GM21737 (cell line): Measurements from ENCODE around the gene CBX2.
"Not testable (repeated sequence)": the region's sequence is repeated elsewhere in the genome, so short reads cannot be mapped to it uniquely, and the experiment has no call there.

ENCODE experiments used
- ATAC-seq: cut with Tn5 transposase; IDR thresholded peaks from one replicate; pipeline ENCODE4 v1.9.1; 2021; ENCODE audit warnings: mild to moderate bottlenecking, moderate library complexity; ENCODE audit not compliant: unreplicated experiment

Gene CBX2

GRCh38 chr17:79742951-79743476 is 34.9 kb upstream of the CBX2 start:
- no peak for ATAC-seq

GRCh38 chr17:79743614-79744013 is 34.3 kb upstream of the CBX2 start:
- no peak for ATAC-seq

- no peak for ATAC-seq
Measured at GRCh38 chr17:79745641-79746105, 32.3 kb upstream of the CBX2 start.

- no peak for ATAC-seq
Measured at GRCh38 chr17:79746889-79747507, 30.9 kb upstream of the CBX2 start.

GRCh38 chr17:79747508-79748294 is 30.2 kb upstream of the CBX2 start:
- no peak for ATAC-seq

GRCh38 chr17:79748295-79749099 is 29.5 kb upstream of the CBX2 start:
- ATAC-seq = no peak

DNA sequence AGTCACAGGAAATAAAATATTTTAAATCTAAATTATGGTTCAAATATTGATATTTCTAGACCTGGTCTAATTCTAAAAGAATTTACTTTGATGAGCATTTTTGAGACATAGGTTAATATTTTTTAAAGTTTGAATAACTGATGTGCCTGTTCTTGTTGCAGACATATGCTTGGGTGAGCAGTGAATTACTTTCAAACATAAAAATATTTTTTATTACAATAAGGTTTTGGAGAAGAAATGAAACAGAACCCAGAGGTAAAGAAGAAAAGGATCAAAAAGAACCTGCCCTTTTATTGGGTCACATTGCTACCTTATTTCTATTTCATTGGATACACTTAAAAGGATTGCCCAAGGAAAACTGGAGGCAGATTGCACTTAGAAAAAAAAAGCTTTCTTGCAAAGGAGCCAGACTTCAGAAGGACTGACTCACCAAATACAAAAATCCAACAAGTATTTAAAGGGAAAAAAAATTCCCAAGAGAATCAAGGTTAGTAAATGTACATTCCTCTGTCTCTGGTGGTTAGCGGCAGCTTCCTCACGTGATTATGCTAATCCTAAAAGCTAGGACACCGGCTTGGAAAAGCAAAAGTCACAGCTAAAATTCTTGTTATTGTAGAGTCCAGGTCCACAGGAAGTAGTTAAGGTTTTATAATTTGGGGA is 28.7 kb upstream of the CBX2 start:
- ATAC-seq = no peak

- ATAC-seq = no peak
Measured at GRCh38 chr17:79749958-79750357, 28.0 kb upstream of the CBX2 start.

- ATAC-seq = no peak
Measured at GRCh38 chr17:79750650-79751545, 27.1 kb upstream of the CBX2 start.

GRCh38 chr17:79752175-79752574 is 25.8 kb upstream of the CBX2 start:
- ATAC-seq = no peak

DNA sequence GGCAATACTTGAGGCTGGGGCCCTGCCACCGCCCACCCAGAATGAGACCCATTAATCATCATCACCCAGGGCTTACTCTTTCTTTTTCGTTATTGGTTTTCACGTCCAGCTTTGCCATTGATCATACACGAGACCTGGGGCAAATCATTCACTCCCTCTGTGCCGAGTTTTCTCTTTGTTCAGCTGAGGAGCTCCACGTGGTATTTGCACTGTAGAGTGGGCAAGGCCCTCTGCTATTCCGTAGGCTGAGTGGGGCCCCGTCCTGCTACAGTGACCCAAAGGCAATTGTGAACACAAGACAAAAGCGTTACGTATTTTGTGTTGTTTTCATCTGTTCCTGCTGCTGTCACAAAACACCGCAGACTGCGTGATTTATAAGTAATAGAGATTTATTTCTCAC is 23.6 kb upstream of the CBX2 start:
- no peak for ATAC-seq

DNA sequence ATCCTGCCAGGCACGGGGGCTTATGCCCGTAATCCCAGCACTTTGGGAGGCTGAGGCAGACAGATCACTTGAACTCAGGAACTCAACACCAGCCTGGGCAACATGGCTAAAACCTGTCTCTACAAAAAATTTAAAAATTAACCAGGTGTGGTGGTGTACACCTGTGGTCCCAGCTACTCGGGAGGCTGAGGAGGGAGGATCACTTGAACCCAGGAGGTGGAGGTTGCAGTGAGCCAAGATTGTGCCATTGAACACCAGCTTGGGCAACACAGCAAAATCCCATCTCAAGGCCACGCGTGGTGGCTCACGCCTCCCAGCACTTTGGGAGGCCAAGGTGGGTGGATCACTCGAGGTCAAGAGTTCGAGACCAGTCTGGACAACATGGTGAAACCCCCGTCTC is 23.0 kb upstream of the CBX2 start:
- not testable (repeated sequence) for ATAC-seq

DNA sequence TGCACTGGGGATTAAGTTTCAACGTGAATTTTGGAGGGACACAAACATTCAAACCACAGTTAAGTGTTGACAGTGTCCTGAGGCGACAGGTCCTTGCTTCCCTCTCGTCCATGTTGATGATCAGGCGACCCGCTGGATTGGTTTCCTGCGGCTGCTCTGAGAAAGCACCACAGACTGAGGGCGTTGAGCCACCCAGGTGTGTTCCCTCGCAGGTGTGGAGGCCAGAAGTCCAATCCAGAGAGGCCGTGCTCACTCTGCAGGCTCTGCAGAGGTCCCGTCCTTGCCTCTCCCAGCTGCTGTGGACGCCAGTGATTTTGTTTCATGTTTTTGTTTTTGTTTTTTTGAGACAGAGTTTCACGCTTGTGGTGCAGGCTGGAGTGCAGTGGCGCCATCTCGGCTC is 22.4 kb upstream of the CBX2 start:
- no peak for ATAC-seq

DNA sequence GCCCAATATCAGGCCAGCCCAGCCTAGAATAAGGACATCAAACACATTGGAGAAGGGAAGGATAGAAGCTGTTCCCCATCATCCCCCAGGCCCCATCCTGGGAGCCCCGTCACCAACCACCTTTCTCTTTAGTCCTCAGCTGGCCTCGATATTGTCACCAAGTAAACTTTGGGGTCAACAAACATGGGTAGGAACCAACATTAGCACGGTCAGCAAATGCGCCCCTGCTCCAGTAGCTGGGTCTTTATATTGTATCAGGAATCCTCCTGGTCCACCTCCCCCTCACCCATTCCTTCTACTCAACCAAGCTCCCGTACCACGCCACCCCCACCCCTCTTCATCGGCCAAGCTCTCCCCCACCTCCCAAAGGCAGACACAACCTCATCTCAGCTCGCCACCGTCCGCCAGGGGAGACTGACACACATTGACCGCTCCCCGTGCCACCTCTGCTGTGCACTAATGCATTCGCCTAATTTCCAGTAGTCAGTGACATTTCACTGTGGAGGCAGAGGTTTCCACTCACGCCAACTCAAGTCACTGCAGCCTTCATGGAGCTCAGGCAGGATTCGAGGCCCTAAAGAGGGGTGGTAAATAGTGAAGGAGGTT is 20.7 kb upstream of the CBX2 start:
- no peak for ATAC-seq

- no peak for ATAC-seq
Measured at GRCh38 chr17:79758271-79758670, 19.7 kb upstream of the CBX2 start.

GRCh38 chr17:79760197-79760906 is 17.6 kb upstream of the CBX2 start:
- no peak for ATAC-seq

DNA sequence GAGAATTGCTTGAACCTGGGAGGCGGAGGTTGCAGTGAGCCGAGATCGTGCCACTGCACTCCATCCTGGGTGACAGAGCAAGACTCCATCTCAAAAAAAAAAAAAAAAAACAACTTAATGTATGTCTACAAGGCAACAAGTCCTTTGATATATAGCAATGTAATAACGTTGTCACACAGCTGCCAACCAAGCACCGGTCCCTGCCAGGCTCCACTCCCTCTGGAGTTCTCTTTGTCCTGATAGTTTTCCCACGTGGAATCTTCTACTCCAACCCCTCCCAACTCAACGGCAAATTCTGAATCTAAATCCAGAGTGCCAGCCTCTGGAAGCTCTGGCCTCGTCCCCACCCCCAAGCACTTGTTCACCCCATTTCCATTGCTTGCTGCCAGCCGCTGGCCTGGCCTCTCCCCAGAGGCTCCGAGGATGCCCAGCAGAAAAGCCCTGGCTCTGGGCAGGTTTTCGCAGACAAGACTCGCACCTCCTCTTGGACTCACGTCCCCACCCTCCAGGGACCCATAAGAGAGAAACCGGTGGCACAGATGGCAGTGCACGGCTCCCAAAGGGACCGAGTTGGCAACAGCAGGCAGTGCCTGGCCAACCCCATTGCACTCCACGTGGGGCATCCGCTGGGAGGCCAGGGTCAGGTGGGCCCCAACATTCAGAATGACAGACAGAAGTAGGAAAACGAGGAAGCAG is 15.9 kb upstream of the CBX2 start:
- ATAC-seq = no peak

DNA sequence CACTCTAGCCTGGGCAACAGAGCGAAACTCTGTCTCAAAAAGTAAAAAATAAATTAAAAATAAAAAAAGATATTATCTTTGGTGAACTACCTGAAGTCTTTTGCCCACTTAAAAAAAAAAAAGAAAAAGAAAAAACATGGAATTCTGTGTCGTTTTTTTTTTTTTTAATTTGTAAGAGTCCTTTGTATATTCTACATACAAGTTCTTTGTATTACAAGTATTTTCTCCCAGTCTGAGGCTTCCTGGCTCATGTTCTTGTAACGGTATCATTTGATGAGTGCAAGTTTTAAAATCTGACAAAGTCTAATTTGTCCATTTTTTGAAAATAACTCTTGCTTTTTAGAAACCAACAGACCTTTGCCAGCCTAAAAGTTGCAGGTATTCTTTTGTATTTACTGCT is 12.2 kb upstream of the CBX2 start:
- ATAC-seq = no peak
